HG02884 (cell line): Measurements from ENCODE around the gene PPP1R17.

Experiments used
- ATAC-seq: cut with Tn5 transposase; IDR thresholded peaks from one replicate; pipeline ENCODE4 v1.9.1; 2021; ENCODE audit warnings: mild to moderate bottlenecking, moderate library complexity; ENCODE audit not compliant: unreplicated experiment

The PPP1R17 gene

DNA sequence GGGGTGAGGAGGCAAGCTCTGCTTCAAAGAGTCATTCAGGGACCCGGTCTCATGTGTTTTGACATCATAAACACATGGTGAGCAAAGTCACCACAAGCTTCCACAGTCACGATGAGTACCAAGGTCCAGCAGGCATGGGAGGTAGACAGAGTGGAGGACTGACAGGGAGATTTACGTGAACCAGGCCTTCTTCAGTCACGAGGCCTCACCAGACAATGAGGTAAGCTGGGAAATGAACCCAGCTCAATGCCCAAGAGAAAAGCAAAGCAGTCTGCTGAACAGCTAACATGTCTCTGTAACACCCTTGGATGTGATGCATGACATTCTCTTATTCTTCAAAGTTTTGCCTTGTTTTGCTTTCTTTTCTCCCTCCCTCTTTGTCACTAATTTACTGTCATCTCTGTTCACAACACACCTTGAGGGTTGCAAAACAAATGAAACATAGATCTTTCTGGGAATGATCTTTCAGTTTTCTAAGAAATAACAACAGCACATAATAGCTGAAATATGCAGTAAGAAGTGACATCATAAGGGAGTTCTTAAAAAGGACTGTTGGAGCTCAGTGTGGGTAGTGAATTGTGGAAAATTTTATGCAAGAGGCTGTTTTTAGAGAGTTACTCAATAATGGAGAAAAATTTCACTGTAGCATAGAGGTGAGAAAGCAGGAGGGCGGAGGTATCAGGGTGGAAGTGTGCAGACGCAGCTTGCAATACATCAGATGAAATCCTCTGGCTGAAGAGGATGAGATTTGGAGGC, 9.0 kb downstream of the PPP1R17 start:
- peak; percentile 51 for ATAC-seq

DNA sequence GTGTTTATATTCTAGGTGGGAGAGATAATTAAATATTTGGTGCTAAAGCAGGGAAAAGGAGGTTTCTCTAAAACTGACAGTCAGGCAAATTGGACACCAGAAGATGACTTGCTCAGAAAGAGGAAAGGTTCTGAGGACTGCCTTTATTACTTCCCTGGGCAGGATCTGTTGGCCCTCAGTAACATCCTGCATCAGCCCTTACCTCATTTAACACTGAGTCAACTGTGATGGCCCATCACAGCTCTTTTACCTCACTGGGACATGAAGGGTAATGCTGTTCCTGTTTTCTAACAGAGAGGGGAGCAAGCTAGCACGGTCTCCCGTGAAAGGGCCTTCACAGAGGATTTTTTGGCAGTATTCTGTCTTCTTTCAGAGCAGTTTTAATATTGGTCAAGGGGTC, 12.0 kb downstream of the PPP1R17 start:
- no peak for ATAC-seq

DNA sequence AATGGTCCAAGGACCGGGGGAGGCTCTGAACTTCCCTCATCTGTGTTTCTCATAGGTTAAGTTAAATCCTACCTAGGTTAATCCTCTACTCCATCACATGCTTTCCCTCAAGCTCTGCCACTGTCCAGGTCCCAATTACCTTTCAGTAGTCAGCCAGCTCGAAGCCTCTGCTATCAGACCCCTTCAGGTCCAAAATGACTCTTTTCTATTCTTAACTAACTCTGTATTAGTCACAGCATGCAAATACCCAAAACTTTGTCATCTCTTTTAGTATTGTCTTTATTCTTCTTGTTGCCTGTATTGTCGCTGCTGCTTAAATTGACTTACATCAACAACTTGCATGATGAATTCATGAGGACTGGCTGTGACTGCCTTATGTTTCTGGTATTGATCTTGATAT, 15.3 kb downstream of the PPP1R17 start:
- ATAC-seq: peak; percentile 46

DNA sequence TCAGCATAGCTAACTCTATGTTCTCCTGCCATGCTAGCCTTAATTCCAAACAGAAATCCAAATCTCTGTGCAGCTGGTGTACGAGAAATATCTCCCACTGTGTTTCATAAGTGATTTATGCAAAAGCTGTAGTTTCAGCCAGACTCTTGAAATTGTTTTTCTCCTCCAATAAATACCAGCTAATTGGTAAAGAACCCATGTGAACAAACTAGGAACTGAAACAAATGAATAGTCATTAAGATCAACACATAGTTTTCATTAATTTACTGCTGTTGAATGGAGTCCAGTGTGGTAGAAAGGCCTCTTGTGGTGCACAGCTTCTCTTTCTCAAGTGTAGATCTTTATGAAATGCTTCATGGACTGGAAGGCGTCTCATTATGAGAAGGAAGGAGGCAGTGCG, 18.4 kb downstream of the PPP1R17 start:
- peak; percentile 68 for ATAC-seq

GRCh38 chr7:31707089-31707488, 20.1 kb downstream of the PPP1R17 start:
- no peak for ATAC-seq

- no peak for ATAC-seq
Measured at GRCh38 chr7:31710171-31710570, 23.2 kb downstream of the PPP1R17 start.

DNA sequence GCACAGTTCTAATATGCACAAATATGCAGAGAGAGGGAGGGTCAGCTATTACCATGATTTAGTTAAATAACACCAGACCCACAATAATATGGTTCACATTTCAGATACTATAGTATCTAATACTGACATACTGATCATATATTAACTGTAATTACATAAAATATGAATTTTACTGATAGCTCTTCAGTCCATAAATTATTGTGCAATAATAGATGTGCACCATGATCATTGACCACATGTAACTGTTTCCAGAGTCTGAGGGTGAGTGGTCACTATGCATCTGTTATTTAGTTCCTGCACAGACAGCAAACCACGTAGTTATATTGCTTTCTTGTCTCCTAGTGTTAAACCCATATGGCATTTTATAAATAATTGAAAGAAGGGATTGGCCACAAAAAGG, 29.3 kb downstream of the PPP1R17 start:
- ATAC-seq: no peak

DNA sequence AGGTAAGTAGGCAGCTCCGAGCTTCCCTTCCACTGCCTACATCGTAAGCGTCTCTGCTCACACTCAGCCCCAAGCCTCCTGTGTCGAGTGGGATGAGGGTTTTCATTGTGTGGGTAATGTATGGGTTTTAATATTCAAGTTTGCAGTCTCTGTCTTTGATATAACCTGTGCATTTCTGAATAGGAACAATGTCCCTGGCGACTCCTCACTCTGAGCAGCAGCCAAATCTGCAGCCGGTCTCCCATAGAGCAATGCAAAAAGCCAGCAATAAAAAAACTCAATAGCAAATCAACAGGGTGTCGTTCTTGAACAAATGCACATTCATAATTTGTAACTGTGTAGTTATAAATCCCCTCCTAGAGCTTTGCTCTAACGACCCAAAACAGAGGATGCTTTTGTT, 33.4 kb downstream of the PPP1R17 start:
- no peak for ATAC-seq

DNA sequence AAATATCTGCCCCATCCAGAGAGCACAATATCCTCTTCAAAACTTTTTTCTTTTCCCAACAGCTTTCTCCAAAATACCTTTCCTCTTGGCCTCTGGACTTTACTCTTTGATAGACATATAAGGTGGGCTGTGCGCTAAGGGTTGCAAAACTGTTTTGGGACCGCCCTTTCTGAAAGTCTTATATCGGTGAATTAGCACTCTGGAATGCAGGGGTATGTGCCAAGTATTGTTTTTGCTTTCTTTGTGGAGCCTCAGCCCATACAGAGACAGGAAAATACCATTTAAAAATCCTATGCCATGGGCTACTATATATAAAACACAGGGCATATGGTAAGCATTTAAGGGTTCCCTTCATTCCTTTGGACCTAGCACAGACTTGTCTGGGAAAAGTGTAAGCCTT, 37.7 kb downstream of the PPP1R17 start:
- no peak for ATAC-seq

DNA sequence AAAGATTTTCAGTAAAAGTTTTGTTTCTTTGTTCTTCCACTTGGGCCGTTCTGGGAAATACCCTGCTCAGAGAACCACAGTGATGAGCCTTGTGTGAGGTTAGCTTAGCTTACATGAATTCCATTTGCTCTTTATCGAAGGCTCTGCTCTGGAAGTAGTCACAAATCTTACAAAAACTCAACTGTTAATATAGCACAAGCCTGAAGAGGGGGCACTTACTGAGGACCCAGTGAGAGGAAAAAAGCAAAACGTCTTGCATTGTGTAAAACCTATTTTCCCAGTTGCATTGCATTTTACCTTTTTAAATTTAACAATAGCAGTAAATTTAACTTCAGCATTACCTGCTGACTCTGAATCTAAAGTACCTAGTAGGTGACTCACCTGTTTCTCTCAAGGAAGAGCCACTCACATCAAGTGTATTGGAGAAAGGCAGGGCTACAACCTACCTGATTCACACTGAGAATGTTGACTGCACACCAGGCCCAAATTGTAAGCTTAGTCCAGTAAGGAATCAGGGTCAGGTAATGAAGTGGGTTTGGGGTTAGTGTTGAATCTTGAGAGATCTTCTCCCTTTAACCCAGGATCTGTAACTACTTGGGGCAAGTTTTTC, 42.3 kb downstream of the PPP1R17 start:
- ATAC-seq: no peak

DNA sequence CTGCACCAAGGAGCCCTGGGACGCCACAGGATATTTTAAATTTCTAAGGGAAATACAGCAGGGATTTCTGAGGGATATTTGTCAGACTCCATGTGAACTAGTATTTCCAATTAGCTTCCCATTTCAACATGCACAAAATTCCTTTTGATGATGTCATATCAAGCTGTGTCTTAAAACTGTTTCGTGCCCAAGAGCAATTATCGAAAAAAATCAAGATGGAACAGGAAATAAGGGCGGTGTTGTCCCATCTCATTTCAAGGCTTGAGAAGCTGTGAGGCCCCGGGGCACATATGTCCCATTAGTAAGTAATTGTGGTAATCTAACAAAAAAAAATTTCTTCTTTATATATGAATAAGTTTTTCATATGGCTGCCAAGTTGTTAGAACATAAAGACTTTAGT, 47.4 kb downstream of the PPP1R17 start:
- no peak for ATAC-seq

DNA sequence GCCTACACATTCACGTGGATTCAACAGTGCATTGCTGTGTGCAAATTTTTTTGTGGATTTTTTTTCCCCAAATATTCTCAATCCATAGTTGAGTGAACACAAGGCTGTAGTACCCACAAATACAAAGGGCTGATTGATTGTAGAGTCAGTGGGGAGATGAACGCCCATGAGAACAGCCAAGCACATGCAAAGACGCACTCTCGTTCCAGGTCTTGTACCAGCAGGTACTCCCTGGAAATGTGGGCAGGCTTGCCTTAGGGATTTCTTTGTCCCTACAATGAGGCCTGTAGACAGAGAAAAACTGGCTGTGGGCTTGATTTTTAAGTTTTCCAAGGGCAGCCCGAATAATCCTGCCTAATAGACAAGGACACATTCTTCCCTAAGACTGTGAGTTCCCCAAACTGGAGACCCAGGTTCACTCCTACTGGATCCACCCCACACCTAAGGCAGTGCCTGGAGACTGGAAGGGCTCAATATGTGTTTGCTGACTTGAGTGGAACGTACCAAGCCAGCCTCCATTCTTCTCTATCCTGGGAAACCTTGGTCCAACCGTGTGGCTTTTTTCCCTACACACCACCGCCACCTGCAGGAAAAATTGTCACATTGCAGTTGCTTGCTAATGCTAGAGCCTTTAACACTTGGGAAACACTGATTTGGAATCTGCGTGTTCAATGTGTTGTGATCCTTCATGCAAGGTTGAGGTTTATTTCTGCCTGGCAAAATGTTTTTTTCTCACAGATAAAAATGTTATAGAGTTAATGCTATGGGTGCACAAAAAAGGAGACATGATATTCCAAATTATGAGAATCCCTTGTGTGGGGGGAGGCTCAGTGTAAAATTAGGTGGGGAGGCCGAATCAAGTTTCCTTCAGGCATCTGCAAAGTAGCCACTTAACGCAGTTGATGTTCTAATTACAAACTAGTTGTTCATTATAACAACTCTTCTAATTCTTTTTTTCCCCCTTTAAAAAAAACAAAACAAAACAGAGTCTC, 49.3 kb downstream of the PPP1R17 start:
- peak; percentile 54 for ATAC-seq

GRCh38 chr7:31741852-31742251, 54.8 kb downstream of the PPP1R17 start:
- ATAC-seq: no peak

DNA sequence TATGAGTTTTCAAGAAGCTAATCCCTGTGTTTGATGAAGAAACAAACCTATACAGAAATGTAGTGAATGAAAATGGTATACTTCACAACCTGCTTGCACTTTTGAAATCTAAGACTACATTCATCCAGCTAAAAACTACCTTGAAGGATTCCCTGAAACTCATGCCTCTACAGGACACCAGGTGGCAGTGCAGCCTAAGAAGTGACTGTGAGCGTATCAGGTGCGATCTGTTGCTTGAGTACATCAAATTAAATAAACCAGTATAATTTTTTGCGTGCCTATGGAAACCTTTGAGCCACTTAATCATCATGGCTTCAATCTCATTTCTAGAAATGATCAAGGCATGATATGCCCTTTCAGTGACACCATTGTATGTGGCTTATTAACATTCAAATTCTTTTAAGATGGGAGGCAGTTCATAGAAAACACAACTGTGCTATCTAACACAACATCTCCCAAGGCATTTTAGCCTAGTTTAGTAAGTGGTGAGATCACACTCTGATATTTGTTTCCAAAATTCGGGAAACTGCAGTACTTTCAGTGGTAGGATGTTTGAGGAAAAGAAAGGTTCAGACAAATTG, 57.4 kb downstream of the PPP1R17 start:
- peak; percentile 83 for ATAC-seq

- no peak for ATAC-seq
Measured at GRCh38 chr7:31747553-31747952, 60.5 kb downstream of the PPP1R17 start.

GRCh38 chr7:31748084-31748483, 61.1 kb downstream of the PPP1R17 start:
- no peak for ATAC-seq

- no peak for ATAC-seq
Measured at GRCh38 chr7:31751726-31752125, 64.7 kb downstream of the PPP1R17 start.
